ENCODE data around the gene NKTR. TPM values are rescaled to one million over a fixed set of nuclear protein-coding genes. Genes with fewer than 3 reads are reported as not detected.

Gene NKTR
- total and polyA plus RNA-seq, 9 donors: 26.2 to 114 (median 79.8) TPM

DNA sequence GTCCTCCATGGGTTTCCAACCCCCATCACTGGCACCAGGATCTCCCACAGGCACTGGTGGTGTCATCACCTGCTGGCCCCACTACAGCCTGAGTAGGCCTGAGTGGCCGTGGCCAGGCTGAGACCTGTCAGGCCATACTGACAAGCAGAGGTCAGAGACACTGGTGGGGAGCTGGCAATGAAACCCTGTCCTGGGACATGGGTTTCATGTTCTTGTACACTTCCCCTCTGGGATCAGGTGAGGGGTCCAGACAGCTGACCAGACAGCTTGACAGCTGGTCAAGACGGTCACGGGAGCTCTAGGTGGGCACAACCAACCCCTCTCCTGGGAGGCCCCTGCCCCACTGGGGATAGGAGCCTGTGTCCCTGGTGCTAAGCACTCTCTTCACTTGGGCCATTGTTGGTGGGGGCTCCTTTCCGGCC, 66.1 kb downstream of the NKTR start:
- peak overlapping the region in 1 of 2 donors; percentile 34 for H3K27ac ChIP-seq
- TF ChIP-seq, protein P1, sequence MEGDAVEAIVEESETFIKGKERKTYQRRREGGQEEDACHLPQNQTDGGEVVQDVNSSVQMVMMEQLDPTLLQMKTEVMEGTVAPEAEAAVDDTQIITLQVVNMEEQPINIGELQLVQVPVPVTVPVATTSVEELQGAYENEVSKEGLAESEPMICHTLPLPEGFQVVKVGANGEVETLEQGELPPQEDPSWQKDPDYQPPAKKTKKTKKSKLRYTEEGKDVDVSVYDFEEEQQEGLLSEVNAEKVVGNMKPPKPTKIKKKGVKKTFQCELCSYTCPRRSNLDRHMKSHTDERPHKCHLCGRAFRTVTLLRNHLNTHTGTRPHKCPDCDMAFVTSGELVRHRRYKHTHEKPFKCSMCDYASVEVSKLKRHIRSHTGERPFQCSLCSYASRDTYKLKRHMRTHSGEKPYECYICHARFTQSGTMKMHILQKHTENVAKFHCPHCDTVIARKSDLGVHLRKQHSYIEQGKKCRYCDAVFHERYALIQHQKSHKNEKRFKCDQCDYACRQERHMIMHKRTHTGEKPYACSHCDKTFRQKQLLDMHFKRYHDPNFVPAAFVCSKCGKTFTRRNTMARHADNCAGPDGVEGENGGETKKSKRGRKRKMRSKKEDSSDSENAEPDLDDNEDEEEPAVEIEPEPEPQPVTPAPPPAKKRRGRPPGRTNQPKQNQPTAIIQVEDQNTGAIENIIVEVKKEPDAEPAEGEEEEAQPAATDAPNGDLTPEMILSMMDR (IDR thresholded peaks at IDR 0.05): no peak
- H3K9me3 ChIP-seq: no peaks in the 10 kb centered on the region
- 56 to 73% (median 58%) methylated on average over 3 to 4 of the region's 4 CpGs for WGBS, 3 donors
- H3K4me1 ChIP-seq (ENCODE audit: insufficient read depth): peaks cover 11% of the 10 kb centered on the region
- no peaks in the 10 kb centered on the region for H3K27me3 ChIP-seq
- intact Hi-C loops (cut with DNase I): no loop called here
- H3K36me3 ChIP-seq: no peaks in the 10 kb centered on the region
- peak in 1 of 5 donors; percentile 34 for DNase-seq
- H3K4me3 ChIP-seq: no peak overlapping the region

DNA sequence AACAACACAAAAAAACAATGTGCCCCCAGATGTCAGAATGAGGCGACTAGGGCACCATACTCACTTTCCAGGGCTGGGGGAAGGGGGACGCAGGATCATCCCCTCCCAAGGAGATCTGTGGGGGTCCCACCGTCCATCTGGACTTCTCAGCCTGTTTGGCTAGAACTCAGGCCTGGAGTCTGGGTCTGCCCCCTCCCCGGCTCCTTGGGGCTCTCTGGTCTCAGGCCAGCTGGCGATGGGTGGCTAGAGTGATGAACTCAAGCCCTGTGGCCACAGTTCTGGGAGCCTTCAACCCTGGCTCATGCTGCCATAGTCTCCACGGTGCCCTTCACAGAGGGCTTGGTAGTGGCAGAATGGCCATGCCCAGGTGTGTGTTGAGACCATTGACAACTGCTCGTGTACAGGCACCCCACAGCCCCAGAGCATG, 66.6 kb downstream of the NKTR start:
- peaks cover 11% of the 10 kb centered on the region for H3K4me1 ChIP-seq (ENCODE audit: insufficient read depth)
- no peaks in the 10 kb centered on the region for H3K36me3 ChIP-seq
- H3K9me3 ChIP-seq: no peaks in the 10 kb centered on the region
- TF ChIP-seq POLR2A (IDR thresholded peaks at IDR 0.05): no peak
- no peak for TF ChIP-seq EP300 (IDR thresholded peaks at IDR 0.05)
- TF ChIP-seq, protein P1 (IDR thresholded peaks at IDR 0.05): no peak
- WGBS, 3 donors: 29 to 40% (median 35%) methylated on average over 7 of the region's 7 CpGs
- intact Hi-C loops (cut with DNase I): no loop called here
- no peaks in the 10 kb centered on the region for H3K27me3 ChIP-seq
- no peak overlapping the region for H3K4me3 ChIP-seq
- peak overlapping the region in 1 of 2 donors; percentile 34 for H3K27ac ChIP-seq
- DNase-seq: peak in 1 of 5 donors; percentile 48

DNA sequence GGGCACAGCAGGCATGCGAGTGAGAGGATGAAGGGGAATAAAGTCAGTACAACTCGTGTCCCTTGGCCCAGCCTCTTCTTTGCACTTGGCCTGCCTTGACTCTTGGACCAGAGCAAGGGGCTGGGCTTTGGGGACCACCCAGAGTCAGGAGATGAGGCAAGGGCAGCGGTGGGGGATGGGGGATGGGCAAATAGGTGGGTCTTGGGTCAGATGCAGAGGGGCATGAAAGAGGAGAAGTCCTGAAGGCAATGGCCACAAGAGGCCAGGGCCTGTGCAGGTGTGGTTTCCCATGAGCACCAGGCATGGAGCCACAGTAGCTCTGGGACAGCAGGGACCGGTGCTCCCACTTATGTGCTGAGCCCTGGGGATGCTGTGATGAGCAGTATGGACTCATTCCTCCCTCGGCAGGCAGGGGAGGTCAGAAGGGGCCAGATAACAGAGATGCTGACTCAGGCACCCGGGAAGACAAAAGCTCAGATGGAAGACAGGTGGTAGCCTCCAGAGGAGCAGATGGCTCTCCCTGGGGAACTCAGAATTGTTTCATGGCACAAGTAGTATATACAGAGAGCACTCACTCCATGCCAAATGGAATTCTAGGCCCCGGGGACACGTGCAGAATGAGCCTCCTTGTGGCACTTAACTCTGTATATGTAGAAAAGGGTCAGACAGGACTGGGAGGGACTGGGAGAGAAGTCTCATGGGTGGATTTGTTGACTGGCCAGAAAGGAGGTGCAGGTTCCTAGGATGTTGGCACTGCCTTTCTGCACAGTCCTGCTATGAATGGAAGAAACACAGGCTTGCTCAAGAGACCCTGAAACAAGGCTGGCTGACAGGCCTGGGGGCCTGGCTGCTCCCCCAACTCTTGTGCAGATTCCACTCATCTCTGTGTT, 67.3 kb downstream of the NKTR start:
- peak in 1 of 5 donors; percentile 45 for DNase-seq
- Histone ChIP-seq H3K4me3 (no peak overlapping the region), H3K9me3 (no peaks in the 10 kb centered on the region), H3K27ac (no peak overlapping the region), H3K27me3 (no peaks in the 10 kb centered on the region), H3K4me1 (ENCODE audit: insufficient read depth) (peaks cover 11% of the 10 kb centered on the region), H3K36me3 (no peaks in the 10 kb centered on the region)
- intact Hi-C loops (cut with DNase I): no loop called here
- 28 to 40% (median 30%) methylated on average over 8 of the region's 8 CpGs for WGBS, 3 donors
- TF ChIP-seq EP300 (IDR thresholded peaks at IDR 0.05): no peak
- TF ChIP-seq, protein P1 (IDR thresholded peaks at IDR 0.05): no peak
- no peak for TF ChIP-seq POLR2A (IDR thresholded peaks at IDR 0.05)

GRCh38 chr3:42668413-42668760, 67.9 kb downstream of the NKTR start:
- TF ChIP-seq POLR2A (IDR thresholded peaks at IDR 0.05): no peak
- no peak for TF ChIP-seq EP300 (IDR thresholded peaks at IDR 0.05)
- TF ChIP-seq, protein P1 (IDR thresholded peaks at IDR 0.05): no peak
- 85 to 93% (median 86%) methylated on average over 2 of the region's 2 CpGs for WGBS, 3 donors
- H3K27me3 ChIP-seq: no peaks in the 10 kb centered on the region
- intact Hi-C loops (cut with DNase I): no loop called here
- peaks cover 11% of the 10 kb centered on the region for H3K4me1 ChIP-seq (ENCODE audit: insufficient read depth)
- no peak overlapping the region for H3K4me3 ChIP-seq
- peak in 1 of 5 donors; percentile 23 for DNase-seq
- H3K27ac ChIP-seq: no peak overlapping the region
- H3K9me3 ChIP-seq: no peaks in the 10 kb centered on the region
- no peaks in the 10 kb centered on the region for H3K36me3 ChIP-seq
